Endothelial cell of umbilical vein (primary cell): ENCODE data around the gene DEFB126. TPM values are rescaled to one million over a fixed set of nuclear protein-coding genes. Genes with fewer than 3 reads are reported as not detected.

Source experiments
- BruUV-seq: library from RNA; stranded (reverse); fragments of 400-500 nt; replicated peaks from 2 replicates; lab custom pipeline; 2021; lab: Mats Ljungman, UMichigan
- CTCF ChIA-PET: fragments of 300-600, 350-600 bp; sonication (Branson Sonifier 250); formaldehyde crosslinking; loops from one replicate; lab custom pipeline; 2021; ENCODE audit warnings: antibody characterized with exemption, inconsistent platforms; lab: Charles Lee
- POLR2A ChIA-PET: fragments of 300-600, 350-600 bp; sonication (Branson Sonifier 250); formaldehyde crosslinking; loops from one replicate; lab custom pipeline; 2021; ENCODE audit warnings: antibody characterized with exemption, inconsistent platforms; lab: Charles Lee
- DNase-seq: peaks from one replicate; pipeline ENCODE4 v3.0.0-alpha.2; 2011; ENCODE audit warnings: low read depth, low spot score
- FAIRE-seq: peaks from 2 replicates; lab custom pipeline; 2011; peaks lifted over from hg19 to GRCh38; lab: Jason Lieb, UNC
- H2AFZ ChIP-seq: 2 replicates; pipeline ENCODE4 v1.6.0; 2012; ENCODE audit warnings: low read depth, low read length, control low read depth, inconsistent platforms
- H3K27ac ChIP-seq: 2 replicates; pipeline ENCODE4 v1.5.1; 2011; ENCODE audit warnings: low read depth, mild to moderate bottlenecking, control low read depth, low read length, moderate library complexity; ENCODE audit not compliant: insufficient read depth
- H3K27me3 ChIP-seq, 2 experiments: 2 replicates each; pipeline versions ENCODE4 v1.6.0 to v1.6.1; 2011; ENCODE audit warnings: low read length in 2 of 2, mixed read lengths in 1 of 2; ENCODE audit not compliant: control insufficient read depth in 2 of 2, insufficient read depth in 2 of 2
- H3K36me3 ChIP-seq, 2 experiments: 2 replicates in 1 of 2; 3 replicates in 1 of 2; pipeline ENCODE4 v1.5.1; 2011; ENCODE audit warnings: low read length in 2 of 2, mild to moderate bottlenecking in 1 of 2, moderate library complexity in 1 of 2; ENCODE audit not compliant: control insufficient read depth in 2 of 2, insufficient read depth in 2 of 2; ENCODE audit errors: extremely low read depth in 1 of 2
- H3K4me1 ChIP-seq: 3 replicates; pipeline ENCODE4 v1.5.1; 2011; ENCODE audit warnings: mild to moderate bottlenecking, low read length; ENCODE audit not compliant: control insufficient read depth, insufficient read depth; ENCODE audit errors: extremely low read depth
- H3K4me2 ChIP-seq: 2 replicates; pipeline ENCODE4 v1.6.1; 2011; ENCODE audit warnings: low read length, control low read depth, mixed read lengths; ENCODE audit not compliant: insufficient read depth
- H3K4me3 ChIP-seq, 3 experiments: fragments of 200-600 bp in 1 of 3; sonication (generic), shearing (Covaris generic) in 1 of 3; replicated peaks in 1 of 3; 2 replicates each; pipeline ENCODE4 v1.5.1; 2011 to 2016; ENCODE audit warnings: control low read depth in 3 of 3, low read length in 3 of 3, mild to moderate bottlenecking in 2 of 3, inconsistent platforms in 1 of 3, low read depth in 1 of 3, moderate library complexity in 1 of 3; ENCODE audit not compliant: insufficient read depth in 1 of 3
- H3K79me2 ChIP-seq: 2 replicates; pipeline ENCODE4 v1.6.0; 2012; ENCODE audit warnings: low read length, inconsistent platforms; ENCODE audit not compliant: control insufficient read depth, insufficient read depth
- H3K9ac ChIP-seq: replicated peaks from 2 replicates; pipeline ENCODE3; 2011; ENCODE audit warnings: low read length, control low read depth; ENCODE audit not compliant: insufficient read depth; ENCODE audit errors: extremely low read depth
- H3K9me1 ChIP-seq: replicated peaks from 3 replicates; pipeline ENCODE4 v1.6.0; 2011; ENCODE audit warnings: mild to moderate bottlenecking, low read length; ENCODE audit not compliant: control insufficient read depth, insufficient read depth; ENCODE audit errors: extremely low read depth
- H3K9me3 ChIP-seq: replicated peaks from 2 replicates; pipeline ENCODE4 v1.5.1; 2012; ENCODE audit warnings: low read length, inconsistent platforms; ENCODE audit not compliant: control insufficient read depth, insufficient read depth
- H4K20me1 ChIP-seq: replicated peaks from 2 replicates; pipeline ENCODE3; 2011; ENCODE audit warnings: mild to moderate bottlenecking, low read length; ENCODE audit not compliant: control insufficient read depth, insufficient read depth; ENCODE audit errors: extremely low read depth
- CTCF ChIP-seq, 2 donors: IDR thresholded peaks; 1 replicate in 1 of 2; 2 replicates in 1 of 2; pipeline ENCODE4 v1.5.1; 2011; ENCODE audit warnings: low read length in 2 of 2, mild to moderate bottlenecking in 2 of 2, moderate library complexity in 2 of 2, control low read depth in 1 of 2, inconsistent platforms in 1 of 2, low read depth in 1 of 2; ENCODE audit not compliant: insufficient read depth in 1 of 2; ENCODE audit errors: extremely low read depth in 1 of 2
- EZH2 ChIP-seq: IDR thresholded peaks from 2 replicates; pipeline ENCODE4 v1.6.1; 2012; ENCODE audit warnings: borderline replicate concordance, low read depth, mild to moderate bottlenecking, moderate library complexity, low read length, inconsistent platforms; ENCODE audit not compliant: severe bottlenecking
- FOS ChIP-seq: IDR thresholded peaks from 2 replicates; pipeline ENCODE4 v1.6.1; 2011; ENCODE audit warnings: mild to moderate bottlenecking, low read length, moderate library complexity, borderline replicate concordance; ENCODE audit not compliant: insufficient read depth
- GATA2 ChIP-seq: IDR thresholded peaks from 2 replicates; pipeline ENCODE4 v1.7.0; 2011; ENCODE audit warnings: low read depth, mild to moderate bottlenecking, moderate library complexity, mixed read lengths, low read length; ENCODE audit not compliant: insufficient read length, insufficient read depth
- JUN ChIP-seq: IDR thresholded peaks from 2 replicates; pipeline ENCODE4 v1.6.1; 2011; ENCODE audit warnings: borderline replicate concordance, low read depth; ENCODE audit not compliant: insufficient read length, insufficient read depth
- MAX ChIP-seq: IDR thresholded peaks from 2 replicates; pipeline ENCODE4 v1.6.1; 2011; ENCODE audit not compliant: insufficient read depth, insufficient read length
- MYC ChIP-seq: IDR thresholded peaks from one replicate; pipeline ENCODE4 v1.6.1; 2011; ENCODE audit warnings: mild to moderate bottlenecking, low read depth, low read length
- POLR2A ChIP-seq: IDR thresholded peaks from 2 replicates; pipeline ENCODE4 v1.6.1; 2012; ENCODE audit warnings: low read depth, mild to moderate bottlenecking, control low read depth, low read length
- POLR2AphosphoS5 ChIP-seq: IDR thresholded peaks from 2 replicates; pipeline ENCODE4 v1.6.1; 2012; ENCODE audit warnings: low read depth, mild to moderate bottlenecking, control low read depth, low read length, moderate library complexity; ENCODE audit not compliant: insufficient read depth
- dilution Hi-C: fragments of 300-500 bp; cut with MboI; formaldehyde crosslinking; loops from one replicate; pipeline ENCODE4 v1.15.0; 2019; ENCODE audit warnings: low sequenced_read_pairs; ENCODE audit not compliant: extremely low pct_ligation_motif_present
- intact Hi-C: fragments of 100-400 bp; cut with micrococcal nuclease; formaldehyde crosslinking; loops from one replicate; pipeline ENCODE4 v1.10.0; 2022
- polyA plus RNA-seq, 4 experiments: library from polyadenylated mRNA; depleted of rRNA in 3 of 4; stranded (reverse) in 3 of 4; unstranded in 1 of 4; fragments of >200 nt; gene quantifications; 2 replicates each; pipeline versions ENCODE4 v1.2.1 to v1.2.3, GENCODE V29; 2011 to 2012; ENCODE audit warnings: missing spikeins in 1 of 4
- total RNA-seq: library from RNA; stranded (reverse); gene quantifications from 2 replicates; pipeline ENCODE4 v1.2.3, GENCODE V29; 2021

Gene DEFB126
- total and polyA plus RNA-seq, 2 donors (not counting 3 experiments of a cell fraction or from before 2014, with no cell fraction given) = not detected

GRCh38 chr20:137668-138490 lies 4.5 kb upstream of the DEFB126 start:
- POLR2A ChIA-PET = no interaction called here
- peak in 1 of 2 donors; percentile 13 for TF ChIP-seq CTCF (IDR thresholded peaks at IDR 0.05; ENCODE audit: extremely low read depth in 1 of 2, insufficient read depth in 1 of 2, low read depth in 1 of 2, low read length in 2 of 2)
- no peak for TF ChIP-seq FOS

GRCh38 chr20:145877-146276 lies 3.5 kb downstream of the DEFB126 start:
- H3K4me3 ChIP-seq = no peak overlapping the region
- POLR2A ChIA-PET = no interaction called here
- no peaks in the 10 kb centered on the region for H3K4me1 ChIP-seq
- dilution Hi-C loops = no loop called here
- H3K36me3 ChIP-seq = no peaks in the 10 kb centered on the region
- CTCF ChIA-PET = no interaction called here
- H3K79me2 ChIP-seq = no peaks in the 10 kb centered on the region
- H3K9ac ChIP-seq = no peak overlapping the region
- H3K4me2 ChIP-seq = no peak overlapping the region
- DNase-seq = no peak
- no peaks in the 10 kb centered on the region for H3K9me3 ChIP-seq
- H3K9me1 ChIP-seq = no peaks in the 10 kb centered on the region
- FAIRE-seq = no peak
- intact Hi-C loops = no loop called here
- H3K27ac ChIP-seq = no peak overlapping the region
- no TSS peak for BruUV-seq
- H4K20me1 ChIP-seq = no peaks in the 10 kb centered on the region
- TF ChIP-seq GATA2 (no peak), JUN (no peak), MAX (no peak), EZH2 (no peak), MYC (no peak), POLR2AphosphoS5 (no peak), FOS (no peak), CTCF (IDR thresholded peaks at IDR 0.05; ENCODE audit: extremely low read depth in 1 of 2, insufficient read depth in 1 of 2, low read depth in 1 of 2, low read length in 2 of 2) (no peak), POLR2A (no peak)
- H2AFZ ChIP-seq = no peak overlapping the region
- H3K27me3 ChIP-seq = peaks cover 9 to 27% of the 10 kb centered on the region in 2 experiments

More at GRCh38 chr20:137668-138490, 4.5 kb upstream of the DEFB126 start:
- DNase-seq (no peak), FAIRE-seq (no peak)
- Histone ChIP-seq H3K36me3 (no peaks in the 10 kb centered on the region), H3K4me1 (no peaks in the 10 kb centered on the region), H3K9ac (no peak overlapping the region), H3K27me3 (peaks cover 5 to 10% of the 10 kb centered on the region in 2 experiments), H3K27ac (no peak overlapping the region), H3K4me2 (no peak overlapping the region), H3K9me1 (no peaks in the 10 kb centered on the region), H3K79me2 (no peaks in the 10 kb centered on the region), H3K9me3 (no peaks in the 10 kb centered on the region), H3K4me3 (no peak overlapping the region), H2AFZ (no peak overlapping the region), H4K20me1 (no peaks in the 10 kb centered on the region)
- dilution Hi-C loops (no loop called here), intact Hi-C loops (no loop called here)
- CTCF ChIA-PET = no interaction called here
- BruUV-seq = no TSS peak
